Measurements from ENCODE around the gene SH2D3C. TPM values are rescaled to one million over a fixed set of nuclear protein-coding genes. Genes with fewer than 3 reads are reported as not detected.

Gene SH2D3C
- total and polyA plus RNA-seq, 2 of the 8 experiments (the other 6 are each of a cell fraction or from before 2014, with no cell fraction given) = 6.4 to 8.1 TPM

DNA sequence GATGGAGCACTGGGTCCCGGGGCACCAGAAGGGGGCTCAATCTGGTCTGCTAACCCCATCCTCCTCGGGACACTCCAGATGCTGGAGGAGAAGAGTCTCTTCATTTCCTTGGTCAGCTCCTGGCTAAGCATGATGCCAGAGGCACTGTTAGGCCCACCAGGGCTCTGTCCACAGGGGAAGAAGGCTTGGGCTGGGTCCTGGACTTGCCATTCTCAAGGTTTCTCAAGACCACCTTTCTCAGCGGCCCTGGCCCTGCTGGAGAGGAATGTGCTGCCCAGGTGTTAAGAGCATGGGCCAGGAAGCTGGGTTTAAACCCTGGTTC, 7.9 kb downstream of the SH2D3C start (continued):
- no peak for TF ChIP-seq TAF1 (IDR thresholded peaks at IDR 0.05; ENCODE audit: low read depth, low read length)
